GM23338 (cell line): ENCODE data around the gene SGCG.

Source experiments
- EZH2 ChIP-seq: fragments of 200-600 bp; sonication (generic); IDR thresholded peaks from one replicate; pipeline ENCODE4 v1.8.0; 2017; ENCODE audit warnings: antibody characterized with exemption, mild to moderate bottlenecking, low read depth; ENCODE audit not compliant: unreplicated experiment
- POLR2AphosphoS5 ChIP-seq: IDR thresholded peaks from 2 replicates; pipeline ENCODE4 v1.6.1; 2016; ENCODE audit warnings: antibody characterized with exemption, low read depth
- TF ChIP-seq, protein P1 (sequence below), 2 experiments: fragments of 200-600 bp in 1 of 2; sonication (generic) in 1 of 2; conservative IDR thresholded peaks; 2 replicates each; pipeline versions ENCODE4 v1.5.1 to v1.6.1; 2016 to 2017; ENCODE audit warnings: antibody characterized with exemption in 2 of 2, low read depth in 2 of 2, mild to moderate bottlenecking in 2 of 2, moderate library complexity in 1 of 2
- TF ChIP-seq, protein P2 (sequence below): IDR thresholded peaks from one replicate; pipeline ENCODE4 v1.6.1; 2018; ENCODE audit warnings: antibody characterized with exemption; ENCODE audit not compliant: unreplicated experiment
- TF ChIP-seq, protein P3 (sequence below): IDR thresholded peaks from 2 replicates; pipeline ENCODE4 v1.6.1; 2016; ENCODE audit warnings: antibody characterized with exemption

- TF ChIP-seq, protein P1, sequence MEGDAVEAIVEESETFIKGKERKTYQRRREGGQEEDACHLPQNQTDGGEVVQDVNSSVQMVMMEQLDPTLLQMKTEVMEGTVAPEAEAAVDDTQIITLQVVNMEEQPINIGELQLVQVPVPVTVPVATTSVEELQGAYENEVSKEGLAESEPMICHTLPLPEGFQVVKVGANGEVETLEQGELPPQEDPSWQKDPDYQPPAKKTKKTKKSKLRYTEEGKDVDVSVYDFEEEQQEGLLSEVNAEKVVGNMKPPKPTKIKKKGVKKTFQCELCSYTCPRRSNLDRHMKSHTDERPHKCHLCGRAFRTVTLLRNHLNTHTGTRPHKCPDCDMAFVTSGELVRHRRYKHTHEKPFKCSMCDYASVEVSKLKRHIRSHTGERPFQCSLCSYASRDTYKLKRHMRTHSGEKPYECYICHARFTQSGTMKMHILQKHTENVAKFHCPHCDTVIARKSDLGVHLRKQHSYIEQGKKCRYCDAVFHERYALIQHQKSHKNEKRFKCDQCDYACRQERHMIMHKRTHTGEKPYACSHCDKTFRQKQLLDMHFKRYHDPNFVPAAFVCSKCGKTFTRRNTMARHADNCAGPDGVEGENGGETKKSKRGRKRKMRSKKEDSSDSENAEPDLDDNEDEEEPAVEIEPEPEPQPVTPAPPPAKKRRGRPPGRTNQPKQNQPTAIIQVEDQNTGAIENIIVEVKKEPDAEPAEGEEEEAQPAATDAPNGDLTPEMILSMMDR (conservative IDR thresholded peaks at IDR 0.05; ENCODE audit: low read depth in 2 of 2): no peak
- TF ChIP-seq EZH2 (no peak), POLR2AphosphoS5 (no peak)
- TF ChIP-seq, protein P2, sequence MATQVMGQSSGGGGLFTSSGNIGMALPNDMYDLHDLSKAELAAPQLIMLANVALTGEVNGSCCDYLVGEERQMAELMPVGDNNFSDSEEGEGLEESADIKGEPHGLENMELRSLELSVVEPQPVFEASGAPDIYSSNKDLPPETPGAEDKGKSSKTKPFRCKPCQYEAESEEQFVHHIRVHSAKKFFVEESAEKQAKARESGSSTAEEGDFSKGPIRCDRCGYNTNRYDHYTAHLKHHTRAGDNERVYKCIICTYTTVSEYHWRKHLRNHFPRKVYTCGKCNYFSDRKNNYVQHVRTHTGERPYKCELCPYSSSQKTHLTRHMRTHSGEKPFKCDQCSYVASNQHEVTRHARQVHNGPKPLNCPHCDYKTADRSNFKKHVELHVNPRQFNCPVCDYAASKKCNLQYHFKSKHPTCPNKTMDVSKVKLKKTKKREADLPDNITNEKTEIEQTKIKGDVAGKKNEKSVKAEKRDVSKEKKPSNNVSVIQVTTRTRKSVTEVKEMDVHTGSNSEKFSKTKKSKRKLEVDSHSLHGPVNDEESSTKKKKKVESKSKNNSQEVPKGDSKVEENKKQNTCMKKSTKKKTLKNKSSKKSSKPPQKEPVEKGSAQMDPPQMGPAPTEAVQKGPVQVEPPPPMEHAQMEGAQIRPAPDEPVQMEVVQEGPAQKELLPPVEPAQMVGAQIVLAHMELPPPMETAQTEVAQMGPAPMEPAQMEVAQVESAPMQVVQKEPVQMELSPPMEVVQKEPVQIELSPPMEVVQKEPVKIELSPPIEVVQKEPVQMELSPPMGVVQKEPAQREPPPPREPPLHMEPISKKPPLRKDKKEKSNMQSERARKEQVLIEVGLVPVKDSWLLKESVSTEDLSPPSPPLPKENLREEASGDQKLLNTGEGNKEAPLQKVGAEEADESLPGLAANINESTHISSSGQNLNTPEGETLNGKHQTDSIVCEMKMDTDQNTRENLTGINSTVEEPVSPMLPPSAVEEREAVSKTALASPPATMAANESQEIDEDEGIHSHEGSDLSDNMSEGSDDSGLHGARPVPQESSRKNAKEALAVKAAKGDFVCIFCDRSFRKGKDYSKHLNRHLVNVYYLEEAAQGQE: no peak
- TF ChIP-seq, protein P3, sequence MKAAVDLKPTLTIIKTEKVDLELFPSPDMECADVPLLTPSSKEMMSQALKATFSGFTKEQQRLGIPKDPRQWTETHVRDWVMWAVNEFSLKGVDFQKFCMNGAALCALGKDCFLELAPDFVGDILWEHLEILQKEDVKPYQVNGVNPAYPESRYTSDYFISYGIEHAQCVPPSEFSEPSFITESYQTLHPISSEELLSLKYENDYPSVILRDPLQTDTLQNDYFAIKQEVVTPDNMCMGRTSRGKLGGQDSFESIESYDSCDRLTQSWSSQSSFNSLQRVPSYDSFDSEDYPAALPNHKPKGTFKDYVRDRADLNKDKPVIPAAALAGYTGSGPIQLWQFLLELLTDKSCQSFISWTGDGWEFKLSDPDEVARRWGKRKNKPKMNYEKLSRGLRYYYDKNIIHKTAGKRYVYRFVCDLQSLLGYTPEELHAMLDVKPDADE: no peak
These were observed 46.2 kb upstream of the SGCG start for GRCh38 chr13:23134542-23134941.
